Activated T-cell treated with anti-CD3 and anti-CD28 coated beads, Interleukin-2, amount 50 U/mL, for 48 hours (primary cell): ENCODE measurements around the gene RHOU.

Experiments used
- DNase-seq, 2 experiments: peaks; one replicate each; pipeline ENCODE4 v3.0.0-alpha.2; 2020

The RHOU gene

GRCh38 chr1:228737601-228738041 is 2.3 kb downstream of the RHOU start:
- no peak for DNase-seq

GRCh38 chr1:228739826-228740225 is 4.5 kb downstream of the RHOU start:
- DNase-seq: no peak

GRCh38 chr1:228740543-228741317 is 5.5 kb downstream of the RHOU start:
- no peak for DNase-seq

- DNase-seq: no peak
These were observed 7.1 kb downstream of the RHOU start for GRCh38 chr1:228742281-228742860.

- no peak for DNase-seq
These were observed 8.1 kb downstream of the RHOU start for GRCh38 chr1:228743405-228743804.

GRCh38 chr1:228744356-228744755 is 9.1 kb downstream of the RHOU start:
- DNase-seq: no peak

GRCh38 chr1:228744918-228745317 is 9.6 kb downstream of the RHOU start:
- DNase-seq: no peak

GRCh38 chr1:228745497-228745896 is 10.2 kb downstream of the RHOU start:
- DNase-seq: no peak

- no peak for DNase-seq
These were observed 12.1 kb downstream of the RHOU start for GRCh38 chr1:228747301-228747935.

- no peak for DNase-seq
These were observed 12.8 kb downstream of the RHOU start for GRCh38 chr1:228748029-228748428.

- DNase-seq: peak in 1 of 2 experiments; percentile 31
These were observed 13.2 kb downstream of the RHOU start for GRCh38 chr1:228748431-228748830.

GRCh38 chr1:228749765-228750164 is 14.5 kb downstream of the RHOU start:
- DNase-seq: no peak

GRCh38 chr1:228750915-228751314 is 15.6 kb downstream of the RHOU start:
- DNase-seq: no peak

- DNase-seq: no peak
These were observed 16.2 kb downstream of the RHOU start for GRCh38 chr1:228751360-228752098.

- no peak for DNase-seq
These were observed 17.0 kb downstream of the RHOU start for GRCh38 chr1:228752258-228752657.

- DNase-seq: no peak
These were observed 17.5 kb downstream of the RHOU start for GRCh38 chr1:228752675-228753265.

GRCh38 chr1:228753287-228753686 is 18.0 kb downstream of the RHOU start:
- no peak for DNase-seq

GRCh38 chr1:228753786-228754360 is 18.6 kb downstream of the RHOU start:
- no peak for DNase-seq

- DNase-seq: no peak
These were observed 19.5 kb downstream of the RHOU start for GRCh38 chr1:228754646-228755268.

GRCh38 chr1:228755800-228756199 is 20.5 kb downstream of the RHOU start:
- no peak for DNase-seq

GRCh38 chr1:228756457-228756856 is 21.2 kb downstream of the RHOU start:
- DNase-seq: no peak

GRCh38 chr1:228758447-228758846 is 23.2 kb downstream of the RHOU start:
- no peak for DNase-seq
